Measurements from ENCODE around the gene MYBPC1.
"Not testable (repeated sequence)": the region's sequence is repeated elsewhere in the genome, so short reads cannot be mapped to it uniquely, and the experiment has no call there.

Gene MYBPC1, protein sequence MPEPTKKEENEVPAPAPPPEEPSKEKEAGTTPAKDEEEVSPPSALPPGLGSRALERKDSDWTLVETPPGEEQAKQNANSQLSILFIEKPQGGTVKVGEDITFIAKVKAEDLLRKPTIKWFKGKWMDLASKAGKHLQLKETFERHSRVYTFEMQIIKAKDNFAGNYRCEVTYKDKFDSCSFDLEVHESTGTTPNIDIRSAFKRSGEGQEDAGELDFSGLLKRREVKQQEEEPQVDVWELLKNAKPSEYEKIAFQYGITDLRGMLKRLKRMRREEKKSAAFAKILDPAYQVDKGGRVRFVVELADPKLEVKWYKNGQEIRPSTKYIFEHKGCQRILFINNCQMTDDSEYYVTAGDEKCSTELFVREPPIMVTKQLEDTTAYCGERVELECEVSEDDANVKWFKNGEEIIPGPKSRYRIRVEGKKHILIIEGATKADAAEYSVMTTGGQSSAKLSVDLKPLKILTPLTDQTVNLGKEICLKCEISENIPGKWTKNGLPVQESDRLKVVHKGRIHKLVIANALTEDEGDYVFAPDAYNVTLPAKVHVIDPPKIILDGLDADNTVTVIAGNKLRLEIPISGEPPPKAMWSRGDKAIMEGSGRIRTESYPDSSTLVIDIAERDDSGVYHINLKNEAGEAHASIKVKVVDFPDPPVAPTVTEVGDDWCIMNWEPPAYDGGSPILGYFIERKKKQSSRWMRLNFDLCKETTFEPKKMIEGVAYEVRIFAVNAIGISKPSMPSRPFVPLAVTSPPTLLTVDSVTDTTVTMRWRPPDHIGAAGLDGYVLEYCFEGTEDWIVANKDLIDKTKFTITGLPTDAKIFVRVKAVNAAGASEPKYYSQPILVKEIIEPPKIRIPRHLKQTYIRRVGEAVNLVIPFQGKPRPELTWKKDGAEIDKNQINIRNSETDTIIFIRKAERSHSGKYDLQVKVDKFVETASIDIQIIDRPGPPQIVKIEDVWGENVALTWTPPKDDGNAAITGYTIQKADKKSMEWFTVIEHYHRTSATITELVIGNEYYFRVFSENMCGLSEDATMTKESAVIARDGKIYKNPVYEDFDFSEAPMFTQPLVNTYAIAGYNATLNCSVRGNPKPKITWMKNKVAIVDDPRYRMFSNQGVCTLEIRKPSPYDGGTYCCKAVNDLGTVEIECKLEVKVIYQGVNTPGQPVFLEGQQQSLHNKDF

DNA sequence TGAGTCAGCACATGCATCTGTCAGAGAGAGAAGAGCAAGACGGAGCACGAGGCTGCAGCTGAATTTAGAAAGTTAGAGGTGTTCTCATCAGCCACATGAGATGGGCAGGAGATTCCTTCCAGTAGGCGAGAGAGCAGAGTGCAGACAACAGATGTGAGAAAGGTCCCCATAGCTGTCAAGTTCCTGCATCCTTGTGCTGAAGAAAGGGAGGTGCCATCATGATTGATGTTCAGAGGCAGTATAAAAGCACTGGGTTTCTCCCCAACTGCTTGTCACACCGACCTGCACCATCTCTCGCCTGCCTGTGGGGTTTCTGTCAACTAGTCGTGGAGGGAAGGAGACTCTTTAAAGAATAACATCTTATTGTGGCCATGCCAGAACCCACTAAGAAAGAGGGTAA, at the start of gene MYBPC1:
Gene MYBPC1 (plus strand): TSS at position 272 of the 400 bp plus-strand sequence. CDS start 100 bp downstream, at position 372.
- DNase-seq: no peak

DNA sequence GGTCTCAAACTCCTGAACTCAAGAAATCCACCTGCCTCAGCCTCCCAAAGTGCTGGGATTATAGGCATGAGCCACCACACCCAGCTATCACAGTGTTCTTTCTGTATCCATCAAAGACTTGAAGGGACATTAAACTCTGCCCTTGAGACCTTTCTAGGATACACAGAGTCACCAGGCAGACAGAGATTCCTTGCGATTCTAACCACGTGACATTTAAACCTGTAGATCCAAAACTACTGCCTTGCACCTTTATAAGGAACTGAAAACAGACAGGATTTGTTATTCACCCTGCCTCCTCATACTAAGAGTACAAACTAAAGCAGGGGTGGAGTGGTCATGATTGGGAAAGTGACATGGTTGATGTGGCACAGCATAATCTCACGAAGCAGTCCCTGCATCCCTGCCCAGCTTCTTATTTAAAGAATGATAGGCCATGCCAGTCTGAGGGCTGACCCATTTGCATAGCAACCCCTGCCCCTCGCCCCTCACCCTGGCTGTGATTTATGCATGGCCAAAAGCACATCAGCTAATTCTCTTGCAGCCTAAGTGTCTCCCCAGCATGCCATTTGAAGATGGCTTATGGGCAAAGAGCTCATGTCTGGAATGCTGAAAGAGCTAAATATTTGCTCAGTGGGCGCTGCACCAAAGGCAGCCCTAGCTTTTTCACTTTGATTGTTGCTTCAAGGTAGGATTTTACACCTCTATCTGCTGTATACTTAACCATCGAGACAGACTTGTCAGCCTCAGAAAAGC, 43.2 kb upstream of the MYBPC1 start:
- DNase-seq: no peak

DNA sequence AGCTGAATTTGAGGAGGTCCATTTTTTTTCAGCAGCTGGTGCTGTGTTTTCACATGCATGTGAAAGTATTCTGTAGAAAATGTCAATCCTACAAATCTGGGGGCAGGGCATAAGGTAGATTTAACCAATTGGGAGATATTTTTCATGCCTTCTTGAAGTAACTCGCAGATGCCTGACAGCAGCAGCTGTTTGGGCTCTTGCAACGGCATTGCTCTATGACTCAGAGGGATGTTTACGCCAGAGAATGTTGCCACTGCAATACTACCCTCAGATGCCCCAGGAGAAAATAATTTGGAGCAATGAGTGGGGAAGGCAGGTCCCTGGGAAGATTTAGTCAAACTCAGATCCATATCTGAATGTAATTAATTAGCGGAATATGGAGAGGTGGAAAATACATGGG, 42.5 kb upstream of the MYBPC1 start:
- no peak for DNase-seq

GRCh38 chr12:101557094-101557493, 37.7 kb upstream of the MYBPC1 start:
- DNase-seq: no peak

DNA sequence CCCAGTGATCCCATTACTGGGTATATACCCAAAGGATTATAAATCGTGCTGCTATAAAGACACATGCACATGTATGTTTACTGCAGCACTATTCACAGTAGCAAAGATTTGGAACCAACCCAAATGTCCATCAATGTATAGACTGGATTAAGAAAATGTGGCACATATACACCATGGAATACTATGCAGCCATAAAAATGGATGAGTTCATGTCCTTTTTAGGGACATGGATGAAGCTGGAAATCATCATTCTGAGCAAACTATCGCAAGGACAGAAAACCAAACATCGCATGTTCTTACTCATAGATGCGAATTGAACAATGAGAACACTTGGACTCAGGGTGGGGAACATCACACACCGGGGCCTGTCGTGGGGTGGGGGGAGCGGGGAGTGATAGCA, 36.0 kb upstream of the MYBPC1 start:
- DNase-seq: not testable (repeated sequence)

DNA sequence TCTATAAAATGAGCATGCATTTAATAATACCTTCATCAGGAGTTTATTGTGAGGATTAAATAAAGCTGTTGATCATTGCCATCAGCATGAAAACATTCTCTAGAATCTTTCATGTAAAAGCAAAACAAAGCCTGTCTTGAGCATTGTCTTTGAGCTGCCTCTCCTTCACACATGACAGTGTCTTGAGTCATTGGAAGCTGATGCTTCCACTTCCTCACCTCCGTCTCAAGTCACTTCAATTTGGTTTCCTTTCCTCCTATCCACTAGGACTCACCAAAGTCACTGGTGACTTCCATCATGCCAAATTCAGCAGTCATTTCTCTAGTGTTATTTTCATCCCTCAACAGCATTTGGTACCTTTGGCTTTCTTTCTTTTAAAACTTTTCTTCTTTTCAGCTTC, 31.6 kb upstream of the MYBPC1 start:
- DNase-seq: no peak

DNA sequence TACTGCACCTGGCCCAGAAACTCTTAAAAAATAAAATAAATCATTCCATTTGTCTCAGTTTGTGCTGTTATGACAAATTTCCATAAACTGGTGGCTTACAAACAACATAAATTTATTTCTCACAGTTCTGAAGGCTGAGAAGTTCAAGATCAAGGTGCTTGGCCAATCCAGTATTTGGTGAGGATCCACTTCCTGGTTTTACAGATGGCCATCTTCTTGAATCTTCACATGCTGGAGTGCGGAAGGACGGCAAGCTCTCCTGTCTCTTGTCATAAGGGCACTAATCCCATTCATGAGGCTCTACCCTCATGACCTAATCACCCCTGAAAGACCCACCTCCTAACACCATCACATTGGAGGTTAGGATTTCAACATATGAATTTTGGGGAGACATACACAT, 29.9 kb upstream of the MYBPC1 start:
- no peak for DNase-seq

DNA sequence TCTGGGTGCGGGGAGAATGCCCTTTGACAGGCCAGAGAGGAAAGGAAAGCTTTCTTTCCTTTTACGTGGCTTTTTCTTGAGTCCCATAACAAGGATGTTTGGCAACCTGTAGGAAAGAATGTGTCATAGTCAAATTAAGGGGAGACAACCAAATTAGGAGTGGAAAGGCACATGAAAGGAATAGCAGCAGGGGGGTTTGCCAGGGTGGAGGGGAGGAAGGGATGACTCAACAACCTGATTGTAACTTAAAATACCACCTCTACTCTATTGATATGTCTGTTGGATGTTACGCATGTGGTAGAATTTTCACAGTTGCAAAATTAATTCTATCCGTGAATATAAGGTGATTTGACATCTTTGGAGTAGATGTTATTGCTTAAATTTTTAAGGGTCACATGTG, 28.5 kb upstream of the MYBPC1 start:
- no peak for DNase-seq

DNA sequence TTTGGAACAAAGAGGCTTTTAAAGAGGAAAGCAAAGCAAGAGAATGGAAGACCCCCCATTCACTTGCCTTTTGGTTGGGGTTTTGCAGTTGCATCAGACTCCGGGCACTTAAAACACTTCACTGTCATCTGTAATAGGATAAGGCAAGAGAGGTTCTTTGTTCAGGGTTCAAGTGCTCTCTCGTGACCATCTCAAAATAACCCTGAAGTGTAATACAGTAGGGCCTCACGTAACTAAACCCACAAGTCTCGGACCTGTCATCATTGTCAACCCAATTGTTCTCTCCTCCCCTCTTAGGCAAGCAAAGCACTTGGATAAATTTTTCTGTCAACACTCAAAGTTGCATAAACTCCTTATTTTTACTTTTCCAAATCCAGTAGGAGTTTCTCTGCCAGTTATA, 26.9 kb upstream of the MYBPC1 start:
- no peak for DNase-seq

DNA sequence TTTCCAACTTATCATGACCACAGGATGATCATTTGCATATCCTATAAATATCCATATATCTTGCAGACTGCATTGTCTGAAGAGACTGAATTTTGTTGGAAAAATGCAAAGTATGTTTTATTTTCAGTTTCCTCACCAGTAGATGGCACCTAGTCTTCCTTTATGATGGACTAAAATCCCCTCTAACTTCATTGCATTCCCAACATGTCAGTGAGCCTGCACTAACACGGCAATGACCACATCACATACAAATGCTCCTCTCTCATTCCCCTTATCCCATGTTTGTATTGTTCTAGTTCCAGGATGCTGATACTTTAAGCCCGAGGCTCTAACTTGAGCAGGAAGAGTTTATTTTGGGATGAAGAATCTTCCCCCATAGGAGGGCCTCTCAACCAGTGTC, 24.7 kb upstream of the MYBPC1 start:
- no peak for DNase-seq

DNA sequence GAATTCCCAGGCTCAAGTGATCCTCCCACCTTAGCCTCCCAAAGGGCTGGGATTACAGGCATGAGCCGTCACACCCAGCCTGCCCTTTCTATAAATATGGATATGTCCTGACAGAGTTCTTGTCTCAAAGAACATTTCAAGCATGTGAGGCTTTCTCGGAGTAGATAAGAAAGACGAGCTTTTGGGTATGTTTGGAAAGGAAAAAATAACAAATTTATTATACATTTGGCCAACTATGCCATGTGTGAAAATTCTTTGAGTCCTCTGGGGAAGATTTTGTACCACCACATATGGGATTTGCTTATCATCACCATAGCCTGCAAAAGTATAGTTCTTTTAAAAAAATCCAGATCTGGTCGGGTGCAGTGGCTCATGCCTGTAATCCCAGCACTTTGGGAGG, 23.7 kb upstream of the MYBPC1 start:
- no peak for DNase-seq

DNA sequence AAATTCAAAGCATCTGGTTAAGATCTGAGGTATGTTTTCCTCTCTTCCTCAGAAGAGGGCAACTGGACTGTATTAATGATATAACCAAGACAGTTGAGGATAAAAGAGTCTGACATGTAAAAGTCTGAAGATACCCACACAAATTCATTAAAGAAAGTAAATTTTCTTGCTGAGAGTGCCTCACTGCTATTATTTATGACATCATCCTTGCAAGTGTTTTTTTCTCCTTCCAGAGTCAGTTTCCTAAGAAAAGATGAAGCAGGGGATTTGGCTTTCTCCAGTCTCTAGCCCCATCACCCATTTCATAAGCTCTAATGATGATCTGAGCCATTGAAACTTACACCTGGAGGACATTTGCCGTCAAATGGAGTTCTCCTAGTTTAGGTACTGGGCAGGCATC, 21.0 kb upstream of the MYBPC1 start:
- no peak for DNase-seq

- DNase-seq: no peak
Measured at GRCh38 chr12:101578417-101578816, 16.4 kb upstream of the MYBPC1 start.

DNA sequence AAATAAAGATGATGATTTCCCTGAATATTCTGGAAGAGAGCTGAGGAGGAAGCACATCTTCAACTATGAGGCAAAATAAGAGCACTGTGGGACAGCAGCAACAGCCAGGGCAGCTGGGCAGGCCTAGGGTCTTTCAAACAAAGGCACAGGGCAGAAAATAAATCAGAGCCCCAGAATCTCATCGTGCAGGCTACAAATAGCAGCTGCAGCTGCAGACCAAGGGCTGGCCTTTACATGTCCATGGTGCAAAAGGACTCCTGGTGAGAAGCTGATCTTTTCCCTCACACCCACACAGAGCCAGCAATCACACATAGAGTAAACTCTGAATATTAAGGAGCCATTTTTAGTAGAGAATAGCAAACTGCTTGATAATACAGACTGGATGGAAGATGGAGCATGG, 13.6 kb upstream of the MYBPC1 start:
- DNase-seq: no peak

GRCh38 chr12:101582937-101583336, 11.8 kb upstream of the MYBPC1 start:
- DNase-seq: no peak

- DNase-seq: no peak
Measured at GRCh38 chr12:101590383-101590782, 4.4 kb upstream of the MYBPC1 start.

GRCh38 chr12:101591781-101592180, 3.0 kb upstream of the MYBPC1 start:
- no peak for DNase-seq

DNA sequence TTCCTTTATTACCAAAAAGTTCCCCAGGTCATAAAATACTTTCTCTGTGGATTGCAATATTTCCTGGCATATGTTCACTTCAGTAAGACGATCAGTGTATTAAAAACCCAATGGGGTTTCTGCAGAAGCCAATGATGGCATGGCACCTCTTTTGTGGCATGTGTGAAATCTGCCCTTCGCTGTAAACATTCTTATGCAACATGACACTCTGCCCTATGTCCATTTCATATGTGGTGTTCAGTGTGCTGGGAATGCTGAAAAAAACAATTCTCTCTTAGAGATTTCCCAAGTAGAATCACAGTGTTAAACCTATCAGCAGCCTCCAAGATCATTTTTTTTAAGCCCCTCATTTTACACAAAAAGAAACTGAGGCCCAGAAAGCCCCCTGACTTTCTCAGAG, 2.3 kb upstream of the MYBPC1 start:
- no peak for DNase-seq

DNA sequence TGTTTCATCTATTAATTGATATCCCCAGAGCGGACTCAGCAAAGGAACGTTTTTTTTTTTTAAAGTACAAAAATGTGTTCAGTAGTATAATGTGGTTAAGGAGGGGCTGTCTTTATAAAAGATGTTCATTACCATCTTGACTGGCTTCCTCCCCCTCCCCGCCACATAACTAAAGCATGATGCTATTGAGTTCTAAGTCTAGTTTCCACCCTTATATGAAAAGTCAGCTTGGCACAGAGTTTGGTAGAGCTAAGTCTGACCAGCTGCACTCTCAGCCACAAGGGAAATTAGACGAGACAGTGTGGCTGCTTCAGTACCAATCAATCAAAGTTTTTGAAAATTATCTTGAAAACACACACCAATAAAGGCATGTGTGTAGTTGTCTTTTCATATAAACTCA, 1.9 kb upstream of the MYBPC1 start:
- DNase-seq: no peak

- no peak for DNase-seq
Measured at GRCh38 chr12:101596172-101596571, 1.4 kb downstream of the MYBPC1 start.

- DNase-seq: no peak
Measured at GRCh38 chr12:101597164-101597563, 2.4 kb downstream of the MYBPC1 start.

GRCh38 chr12:101598483-101598882, 3.7 kb downstream of the MYBPC1 start:
- DNase-seq: no peak

- DNase-seq: no peak
Measured at GRCh38 chr12:101599311-101599710, 4.5 kb downstream of the MYBPC1 start.

All from stimulated activated CD4-positive, alpha-beta T cell treated with anti-CD3 and anti-CD28 coated beads, Interleukin-12 subunit alpha, Interleukin-12 subunit beta, amount 100 ng/mL, for 4 hours (primary cell).